ENCODE results near the gene CCDC88B. TPM values are rescaled to one million over a fixed set of nuclear protein-coding genes. Genes with fewer than 3 reads are reported as not detected.

The CCDC88B gene
- total RNA-seq, 2 donors from 2014 or later = 8.8 to 16.2 TPM

- DNase-seq = no peak
- Histone ChIP-seq H3K27ac (no peak overlapping the region), H3K4me3 (no peak overlapping the region), H3K27me3 (no peaks in the 10 kb centered on the region), H3K4me1 (peaks cover 13% of the 10 kb centered on the region), H3K9me3 (no peaks in the 10 kb centered on the region), H3K36me3 (replicated peaks in 1 of 2; ENCODE audit: insufficient read depth in 1 of 2, low read depth in 2 of 2) (no peaks in the 10 kb centered on the region)
- no peak for ATAC-seq
- TF ChIP-seq CTCF (IDR thresholded peaks at IDR 0.05) (no peak), POLR2A (IDR thresholded peaks at IDR 0.05) (no peak)
- intact Hi-C loops (cut with DNase I) = no loop called here
These were observed 47.9 kb downstream of the CCDC88B start for GRCh38 chr11:64387916-64388315.

GRCh38 chr11:64388894-64389293, 48.9 kb downstream of the CCDC88B start:
- Histone ChIP-seq H3K27me3 (no peaks in the 10 kb centered on the region), H3K4me1 (peaks cover 8% of the 10 kb centered on the region), H3K27ac (no peak overlapping the region), H3K36me3 (replicated peaks in 1 of 2; ENCODE audit: insufficient read depth in 1 of 2, low read depth in 2 of 2) (no peaks in the 10 kb centered on the region), H3K9me3 (no peaks in the 10 kb centered on the region), H3K4me3 (no peak overlapping the region)
- intact Hi-C loops (cut with DNase I) = no loop called here
- TF ChIP-seq POLR2A (IDR thresholded peaks at IDR 0.05) (no peak), CTCF (IDR thresholded peaks at IDR 0.05) (no peak)
- 62 to 74% methylated on average over 6 to 10 of the region's 10 CpGs for WGBS, 2 donors
- ATAC-seq = no peak
- DNase-seq = no peak

GRCh38 chr11:64389851-64390250, 49.8 kb downstream of the CCDC88B start:
- DNase-seq (no peak), ATAC-seq (no peak)
- no peak for TF ChIP-seq CTCF (IDR thresholded peaks at IDR 0.05)
- TF ChIP-seq POLR2A (IDR thresholded peaks at IDR 0.05) = no peak
- H3K9me3 ChIP-seq = no peaks in the 10 kb centered on the region
- no peaks in the 10 kb centered on the region for H3K27me3 ChIP-seq
- no peak overlapping the region for H3K4me3 ChIP-seq
- 88 to 95% methylated on average over 2 of the region's 2 CpGs for WGBS, 2 donors
- intact Hi-C loops (cut with DNase I) = no loop called here
- no peaks in the 10 kb centered on the region for H3K36me3 ChIP-seq (replicated peaks in 1 of 2; ENCODE audit: insufficient read depth in 1 of 2, low read depth in 2 of 2)
- H3K27ac ChIP-seq = no peak overlapping the region
- H3K4me1 ChIP-seq = no peaks in the 10 kb centered on the region

GRCh38 chr11:64390558-64390957, 50.6 kb downstream of the CCDC88B start:
- ATAC-seq = no peak

More at GRCh38 chr11:64390558-64390957, 50.6 kb downstream of the CCDC88B start:
- Histone ChIP-seq H3K4me1 (no peaks in the 10 kb centered on the region), H3K4me3 (no peak overlapping the region), H3K9me3 (no peaks in the 10 kb centered on the region), H3K27ac (no peak overlapping the region), H3K36me3 (replicated peaks in 1 of 2; ENCODE audit: insufficient read depth in 1 of 2, low read depth in 2 of 2) (no peaks in the 10 kb centered on the region), H3K27me3 (no peaks in the 10 kb centered on the region)
- DNase-seq = no peak
- WGBS, 2 donors = 80 to 91% methylated on average over 2 to 3 of the region's 3 CpGs
- intact Hi-C loops (cut with DNase I) = no loop called here
- TF ChIP-seq CTCF (IDR thresholded peaks at IDR 0.05) (no peak), POLR2A (IDR thresholded peaks at IDR 0.05) (no peak)

Data from body of pancreas (tissue), 4 donors.